H9 (cell line): ENCODE results near the gene GOLGA8N. TPM values are rescaled to one million over a fixed set of nuclear protein-coding genes. Genes with fewer than 3 reads are reported as not detected.
"Not testable (repeated sequence)": the region's sequence is repeated elsewhere in the genome, so short reads cannot be mapped to it uniquely, and the experiment has no call there.

Experiments
- DNase-seq: peaks from one replicate; pipeline ENCODE4 v3.0.0-alpha.2; 2017
- H2AFZ ChIP-seq: one replicate; pipeline ENCODE4 v1.6.1; 2013; ENCODE audit warnings: mild to moderate bottlenecking, low read length, control low read depth, moderate library complexity
- H2AK5ac ChIP-seq: 2 replicates; pipeline ENCODE4 v1.6.1; 2013; ENCODE audit warnings: low read length, control low read depth, mixed read lengths; ENCODE audit not compliant: insufficient read length
- H2BK120ac ChIP-seq: one replicate; pipeline ENCODE4 v1.6.1; 2013; ENCODE audit warnings: low read depth, mild to moderate bottlenecking, low read length, control low read depth, inconsistent platforms; ENCODE audit not compliant: poor library complexity, severe bottlenecking
- H2BK12ac ChIP-seq: 2 replicates; pipeline ENCODE4 v1.6.1; 2013; ENCODE audit warnings: low read length, control low read depth, mixed read lengths, low read depth; ENCODE audit not compliant: insufficient read length
- H2BK15ac ChIP-seq: 2 replicates; pipeline ENCODE4 v1.6.1; 2013; ENCODE audit warnings: low read depth, low read length, control low read depth
- H2BK20ac ChIP-seq: one replicate; pipeline ENCODE4 v1.6.1; 2013; ENCODE audit warnings: low read depth, mild to moderate bottlenecking, low read length, control low read depth, inconsistent platforms; ENCODE audit not compliant: poor library complexity, severe bottlenecking
- H2BK5ac ChIP-seq: 2 replicates; pipeline ENCODE4 v1.6.1; 2013; ENCODE audit warnings: low read length, control low read depth, mixed read lengths; ENCODE audit not compliant: insufficient read length
- H3K14ac ChIP-seq: 2 replicates; pipeline ENCODE4 v1.6.1; 2013; ENCODE audit warnings: low read length, control low read depth; ENCODE audit not compliant: insufficient read depth
- H3K18ac ChIP-seq: 2 replicates; pipeline ENCODE4 v1.6.1; 2013; ENCODE audit warnings: low read depth, mild to moderate bottlenecking, mixed read lengths, low read length, control low read depth; ENCODE audit not compliant: insufficient read length
- H3K23ac ChIP-seq: 2 replicates; pipeline ENCODE4 v1.6.1; 2013; ENCODE audit warnings: low read length, control low read depth, mixed read lengths, low read depth; ENCODE audit not compliant: insufficient read length
- H3K23me2 ChIP-seq: 2 replicates; pipeline ENCODE4 v1.6.1; 2013; ENCODE audit warnings: low read depth, mild to moderate bottlenecking, mixed read lengths, low read length, control low read depth; ENCODE audit not compliant: insufficient read length, poor library complexity, severe bottlenecking
- H3K27ac ChIP-seq: 2 replicates; pipeline ENCODE4 v1.5.1; 2013; ENCODE audit warnings: low read length, control low read depth, mixed read lengths, low read depth; ENCODE audit not compliant: insufficient read length
- H3K27me3 ChIP-seq: 2 replicates; pipeline ENCODE4 v1.6.1; 2013; ENCODE audit warnings: low read length, control low read depth, inconsistent platforms; ENCODE audit not compliant: insufficient read depth
- H3K4ac ChIP-seq: 2 replicates; pipeline ENCODE4 v1.6.1; 2013; ENCODE audit warnings: low read depth, mild to moderate bottlenecking, control low read depth, inconsistent platforms, low read length, moderate library complexity
- H3K4me1 ChIP-seq: 2 replicates; pipeline ENCODE4 v1.6.1; 2013; ENCODE audit warnings: low read length, control low read depth, inconsistent platforms; ENCODE audit not compliant: insufficient read depth
- H3K4me2 ChIP-seq: 2 replicates; pipeline ENCODE4 v1.6.1; 2013; ENCODE audit warnings: low read length, control low read depth, mixed read lengths; ENCODE audit not compliant: insufficient read length, insufficient read depth
- H3K56ac ChIP-seq: 2 replicates; pipeline ENCODE4 v1.6.1; 2013; ENCODE audit warnings: low read depth, mild to moderate bottlenecking, mixed read lengths, low read length, control low read depth; ENCODE audit not compliant: insufficient read length
- H3K79me1 ChIP-seq: 2 replicates; pipeline ENCODE4 v1.6.1; 2013; ENCODE audit warnings: low read depth, mild to moderate bottlenecking, moderate library complexity, low read length, control low read depth, inconsistent platforms; ENCODE audit not compliant: insufficient read depth, poor library complexity, severe bottlenecking
- H3K79me2 ChIP-seq: 2 replicates; pipeline ENCODE4 v1.6.1; 2013; ENCODE audit warnings: low read length, control low read depth, inconsistent platforms; ENCODE audit not compliant: insufficient read depth
- H3K9ac ChIP-seq: 2 replicates; pipeline ENCODE4 v1.6.1; 2013; ENCODE audit warnings: low read length, control low read depth, mixed read lengths; ENCODE audit not compliant: insufficient read length; ENCODE audit errors: extremely low read depth
- H3K9me3 ChIP-seq: one replicate; pipeline ENCODE4 v1.6.1; 2013; ENCODE audit warnings: low read depth, low read length, inconsistent platforms; ENCODE audit not compliant: control insufficient read depth
- H3T11ph ChIP-seq: one replicate; pipeline ENCODE4 v1.6.1; 2013; ENCODE audit warnings: mild to moderate bottlenecking, low read length, control low read depth, inconsistent platforms
- H4K20me1 ChIP-seq: one replicate; pipeline ENCODE4 v1.6.1; 2013; ENCODE audit not compliant: control insufficient read depth, insufficient read length, insufficient read depth
- H4K5ac ChIP-seq: 2 replicates; pipeline ENCODE4 v1.6.1; 2013; ENCODE audit warnings: low read depth, mild to moderate bottlenecking, mixed read lengths, low read length, control low read depth; ENCODE audit not compliant: insufficient read length
- H4K8ac ChIP-seq: replicated peaks from 2 replicates; pipeline ENCODE4 v1.6.1; 2013; ENCODE audit warnings: low read length, control low read depth, mixed read lengths, low read depth; ENCODE audit not compliant: insufficient read length
- H4K91ac ChIP-seq: 2 replicates; pipeline ENCODE4 v1.6.1; 2013; ENCODE audit warnings: low read depth, mild to moderate bottlenecking, moderate library complexity, mixed read lengths, low read length, control low read depth; ENCODE audit not compliant: insufficient read length
- H3K27ac Mint-ChIP-seq, 3 experiments: 2 replicates in 2 of 3; 3 replicates in 1 of 3; pipeline ENCODE4 v1.8.0; 2020 to 2021; ENCODE audit warnings: mixed read lengths in 3 of 3, mild to moderate bottlenecking in 1 of 3, moderate library complexity in 1 of 3
- H3K27me3 Mint-ChIP-seq: 2 replicates; pipeline ENCODE4 v1.8.0; 2021; ENCODE audit warnings: low read depth, mild to moderate bottlenecking, moderate library complexity, mixed read lengths
- H3K36me3 Mint-ChIP-seq, 3 experiments: 2 replicates in 2 of 3; 3 replicates in 1 of 3; pipeline ENCODE4 v1.8.0; 2020 to 2021; ENCODE audit warnings: low read depth in 3 of 3, mixed read lengths in 3 of 3; ENCODE audit not compliant: insufficient read depth in 1 of 3
- H3K4me1 Mint-ChIP-seq, 2 experiments: 2 replicates each; pipeline ENCODE4 v1.8.0; 2020; ENCODE audit warnings: mixed read lengths in 2 of 2
- H3K4me3 Mint-ChIP-seq, 2 experiments: 2 replicates in 1 of 2; 3 replicates in 1 of 2; pipeline ENCODE4 v1.8.0; 2020 to 2021; ENCODE audit warnings: mild to moderate bottlenecking in 2 of 2, mixed read lengths in 2 of 2, moderate library complexity in 1 of 2
- H3K9me3 Mint-ChIP-seq, 2 experiments: 2 replicates in 1 of 2; 3 replicates in 1 of 2; pipeline ENCODE4 v1.8.0; 2020; ENCODE audit warnings: mild to moderate bottlenecking in 2 of 2, mixed read lengths in 2 of 2, moderate library complexity in 1 of 2
- WGBS: extraction: QIAGEN DNeasy Blood & Tissue Kit; methylation state at CpG from one replicate; pipeline ENCODE4 v1.1.7; 2013; ENCODE audit warnings: missing lambda C conversion rate, low lambda C conversion rate, mixed read lengths; ENCODE audit not compliant: insufficient read length; ENCODE audit errors: extremely low coverage; 5-methylcytosine and 5-hydroxymethylcytosine counted together
- total RNA-seq: library from RNA; stranded (reverse); gene quantifications from 2 replicates; pipeline ENCODE4 v1.2.1, GENCODE V29; 2021

Gene GOLGA8N
- total RNA-seq, 1 experiment from 2014 or later: 0.50 TPM

DNA sequence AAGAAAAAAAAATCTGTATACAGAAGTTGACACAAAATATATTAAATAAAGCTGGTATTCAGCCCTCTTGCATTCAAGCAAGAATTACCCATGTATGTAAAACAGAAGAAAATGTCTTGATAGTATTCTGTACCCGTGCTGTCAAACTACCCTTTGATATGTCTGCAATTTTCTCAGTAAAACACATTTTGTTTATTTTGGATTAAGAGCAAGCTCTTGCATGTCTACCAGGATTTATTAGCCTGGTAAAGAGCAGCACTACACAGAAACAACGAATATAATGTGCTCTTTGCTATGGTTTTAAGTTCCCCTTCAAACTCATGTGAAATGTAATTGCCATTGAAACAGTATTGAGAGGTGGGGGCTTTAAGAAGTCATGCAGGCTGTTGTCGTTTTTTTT lies 24.3 kb upstream of the GOLGA8N start:
- H4K20me1 ChIP-seq, H3K4me3 Mint-ChIP-seq, H3K27ac ChIP-seq, H3K4ac ChIP-seq, H3K4me2 ChIP-seq, H2AK5ac ChIP-seq, H3K27ac Mint-ChIP-seq, H3K23ac ChIP-seq, H3K79me1 ChIP-seq, H4K5ac ChIP-seq, H3T11ph ChIP-seq, H2BK12ac ChIP-seq, H3K27me3 Mint-ChIP-seq, H3K4me1 ChIP-seq, H3K36me3 Mint-ChIP-seq, H3K4me1 Mint-ChIP-seq, H4K8ac ChIP-seq, H2AFZ ChIP-seq, H3K14ac ChIP-seq, H3K23me2 ChIP-seq, H4K91ac ChIP-seq, H3K18ac ChIP-seq, H3K56ac ChIP-seq, H3K9me3 ChIP-seq, H3K9ac ChIP-seq, H2BK20ac ChIP-seq, H2BK5ac ChIP-seq, H2BK15ac ChIP-seq, H2BK120ac ChIP-seq, H3K79me2 ChIP-seq, H3K9me3 Mint-ChIP-seq, DNase-seq, H3K27me3 ChIP-seq: not testable (repeated sequence)
- WGBS: no CpG with 5 or more reads among the region's 3 CpGs

DNA sequence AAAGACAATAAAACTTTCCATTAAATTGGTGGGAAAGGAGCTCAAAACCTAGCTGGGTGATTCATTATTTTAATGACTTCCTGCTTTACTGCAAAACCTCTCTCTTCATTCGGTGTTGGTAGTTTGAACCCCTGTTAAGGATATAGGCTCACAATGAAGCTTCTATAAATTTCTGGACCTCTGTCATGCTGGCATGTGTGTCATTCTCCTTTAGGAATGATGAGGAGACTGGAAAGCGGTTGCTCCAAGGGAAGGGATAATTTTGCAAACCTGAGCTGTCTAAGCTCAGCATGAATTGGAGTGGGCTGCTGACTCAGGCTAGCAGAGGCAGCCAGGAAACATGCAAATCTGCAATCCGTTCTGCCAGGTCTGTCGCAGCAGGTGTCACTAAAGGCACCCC lies 14.8 kb upstream of the GOLGA8N start:
- not testable (repeated sequence) for H2BK15ac ChIP-seq, H2BK12ac ChIP-seq, H4K20me1 ChIP-seq, H2BK20ac ChIP-seq, H3K79me1 ChIP-seq, H3K18ac ChIP-seq, H2BK5ac ChIP-seq, H2BK120ac ChIP-seq, H3K79me2 ChIP-seq, H3K27me3 Mint-ChIP-seq, H3K27ac ChIP-seq, H3K4ac ChIP-seq, H3T11ph ChIP-seq, H3K9me3 Mint-ChIP-seq, H3K56ac ChIP-seq, H3K14ac ChIP-seq, H4K91ac ChIP-seq, H3K23me2 ChIP-seq, DNase-seq, H3K4me1 ChIP-seq, H3K9ac ChIP-seq, H4K8ac ChIP-seq, H4K5ac ChIP-seq, H3K4me2 ChIP-seq, H3K36me3 Mint-ChIP-seq, H3K9me3 ChIP-seq, H3K23ac ChIP-seq, H3K4me1 Mint-ChIP-seq, H2AFZ ChIP-seq, H3K27me3 ChIP-seq, H2AK5ac ChIP-seq
- H3K27ac Mint-ChIP-seq: peak overlapping the region in 2 of 3 experiments; percentile 5 to 63; a peak in 1 of 7 replicates
- no CpG with 5 or more reads among the region's 4 CpGs for WGBS
- peak overlapping the region in 1 of 2 experiments; percentile 65; a peak in 3 of 5 replicates for H3K4me3 Mint-ChIP-seq
